ENCODE data around the gene OTUD6A.

Gene OTUD6A

DNA sequence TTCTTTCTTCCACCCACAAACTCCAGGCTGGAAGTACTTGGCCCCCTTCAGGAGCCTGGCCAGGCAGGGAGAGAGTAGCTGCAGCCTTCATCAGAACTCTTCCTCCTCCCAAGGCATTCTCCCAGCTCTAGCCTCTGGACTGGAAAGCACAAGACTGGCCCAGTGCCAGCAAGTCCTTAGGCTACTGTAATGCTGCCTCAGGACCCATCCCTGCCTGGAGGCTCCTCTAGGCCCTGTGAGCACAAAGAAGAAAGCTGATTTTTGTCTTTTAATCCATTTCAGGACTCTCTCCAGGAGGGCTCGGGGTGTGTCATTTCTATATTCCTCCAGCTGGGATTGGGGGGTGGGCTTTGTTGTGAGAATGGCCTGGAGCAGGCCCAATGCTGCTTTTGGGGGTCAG, 23.3 kb upstream of the OTUD6A start:
- H3K4me1 Mint-ChIP-seq = peaks cover under 1 to 6% of the 10 kb centered on the region in 2 donors
- H3K27me3 Mint-ChIP-seq = peaks cover 0 to 16% of the 10 kb centered on the region in 2 donors
- H3K36me3 Mint-ChIP-seq = no peaks in the 10 kb centered on the region
- no peak overlapping the region for H3K27ac Mint-ChIP-seq
- DNase-seq (no peak), ATAC-seq (replicated peaks) (no peak)
- H3K9me3 Mint-ChIP-seq = no peaks in the 10 kb centered on the region
- H3K4me3 Mint-ChIP-seq = no peak overlapping the region

DNA sequence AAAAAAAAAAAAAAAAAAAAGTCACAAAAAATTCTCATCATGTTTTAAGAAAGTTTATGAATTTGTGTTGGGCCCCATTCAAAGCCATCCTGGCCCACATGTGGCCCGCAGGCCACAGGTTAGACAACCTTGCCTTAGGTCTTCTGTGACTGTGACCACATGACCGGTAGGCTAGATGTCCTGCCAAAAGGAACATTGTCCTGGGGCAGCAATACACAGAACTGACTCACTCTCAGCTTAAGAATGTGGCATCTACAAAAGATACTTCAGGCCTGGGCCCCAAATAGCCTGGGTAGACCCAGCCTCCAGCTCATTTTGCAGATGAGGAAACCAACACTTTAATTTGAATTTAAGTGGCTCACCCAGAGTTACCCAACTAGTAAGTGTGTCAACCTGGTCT, 22.5 kb upstream of the OTUD6A start:
- H3K27ac Mint-ChIP-seq = no peak overlapping the region
- peaks cover 0 to 19% of the 10 kb centered on the region in 2 donors for H3K27me3 Mint-ChIP-seq
- ATAC-seq (replicated peaks) (no peak), DNase-seq (no peak)
- H3K9me3 Mint-ChIP-seq = no peaks in the 10 kb centered on the region
- no peaks in the 10 kb centered on the region for H3K4me1 Mint-ChIP-seq
- H3K36me3 Mint-ChIP-seq = no peaks in the 10 kb centered on the region
- H3K4me3 Mint-ChIP-seq = no peak overlapping the region

DNA sequence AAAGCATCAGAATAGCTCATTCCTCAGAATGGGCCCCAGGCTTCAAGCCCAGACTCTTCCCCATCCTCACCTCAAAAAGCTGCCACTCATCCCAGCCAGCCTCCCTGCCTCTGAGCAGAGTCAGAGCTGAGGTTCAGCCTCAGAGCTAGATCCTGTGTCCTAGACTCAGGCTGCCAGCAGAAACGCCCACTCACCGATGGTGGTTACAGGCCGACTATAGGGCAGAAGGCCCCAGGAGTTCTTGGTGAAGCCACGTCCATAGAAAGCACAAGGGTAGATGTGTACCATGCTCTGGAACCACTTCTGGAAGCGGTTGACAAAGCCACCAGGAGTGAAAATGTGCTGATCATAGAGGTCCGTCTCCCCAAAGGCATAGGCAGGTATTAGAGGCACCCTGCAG, 20.3 kb upstream of the OTUD6A start:
- Mint-ChIP-seq H3K4me3 (no peak overlapping the region), H3K4me1 (no peaks in the 10 kb centered on the region)

DNA sequence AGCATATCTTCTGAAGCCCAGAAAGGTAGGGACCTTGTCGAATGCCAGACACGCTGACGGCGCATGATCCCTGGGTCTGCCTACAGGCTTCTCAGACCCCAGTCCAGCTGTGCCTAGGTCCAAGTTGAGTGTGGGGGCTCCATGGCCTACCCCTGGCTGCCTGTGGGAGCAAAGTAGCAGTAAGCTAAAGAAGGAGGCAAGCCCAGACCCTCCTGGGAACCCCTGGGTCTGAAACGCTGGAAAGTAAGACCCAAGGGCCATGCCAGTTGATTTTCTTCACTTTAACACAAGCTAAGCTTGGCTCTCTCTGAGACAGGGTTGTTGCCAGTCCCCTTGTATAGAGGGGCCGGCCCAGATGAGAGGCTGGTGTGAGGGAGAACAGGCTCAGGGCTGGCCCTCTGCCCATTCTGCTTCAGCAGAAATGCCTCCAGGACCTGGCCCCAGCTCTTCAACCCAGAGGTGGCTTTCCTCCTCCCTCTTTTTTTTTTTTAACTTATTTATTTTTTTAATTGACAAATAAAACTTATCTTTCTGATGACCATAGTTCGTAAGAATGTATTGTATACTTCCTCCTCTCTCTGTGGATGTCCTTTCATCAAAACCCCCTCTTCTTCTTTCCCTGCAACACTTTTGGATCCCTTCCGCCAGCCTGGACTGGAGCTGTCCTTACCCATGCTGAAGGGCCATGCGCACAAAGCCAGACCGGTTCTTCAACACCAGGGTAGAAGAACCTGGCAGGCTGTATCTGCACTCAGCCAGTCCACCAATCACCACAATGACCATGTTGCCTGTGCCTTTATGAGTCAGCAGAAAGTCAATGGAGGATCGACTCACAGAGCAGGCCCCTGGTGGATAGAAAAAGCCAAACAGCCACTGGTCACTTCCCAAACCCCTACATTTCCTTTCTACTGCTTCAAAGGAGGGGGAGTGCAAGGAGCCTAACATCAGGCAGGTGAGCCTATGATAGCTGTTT, 19.6 kb upstream of the OTUD6A start:
- H3K36me3 Mint-ChIP-seq = no peaks in the 10 kb centered on the region
- ATAC-seq (replicated peaks) (no peak), DNase-seq (no peak)
- no peaks in the 10 kb centered on the region for H3K9me3 Mint-ChIP-seq
- no peak overlapping the region for H3K4me3 Mint-ChIP-seq
- H3K4me1 Mint-ChIP-seq = no peaks in the 10 kb centered on the region
- peaks cover 0 to 19% of the 10 kb centered on the region in 2 donors for H3K27me3 Mint-ChIP-seq
- H3K27ac Mint-ChIP-seq = no peak overlapping the region

More for the DNA sequence above, 20.3 kb upstream of the OTUD6A start:
- DNase-seq (no peak), ATAC-seq (replicated peaks) (no peak)
- Mint-ChIP-seq H3K27me3 (peaks cover 0 to 19% of the 10 kb centered on the region in 2 donors), H3K36me3 (no peaks in the 10 kb centered on the region), H3K27ac (no peak overlapping the region), H3K9me3 (no peaks in the 10 kb centered on the region)

DNA sequence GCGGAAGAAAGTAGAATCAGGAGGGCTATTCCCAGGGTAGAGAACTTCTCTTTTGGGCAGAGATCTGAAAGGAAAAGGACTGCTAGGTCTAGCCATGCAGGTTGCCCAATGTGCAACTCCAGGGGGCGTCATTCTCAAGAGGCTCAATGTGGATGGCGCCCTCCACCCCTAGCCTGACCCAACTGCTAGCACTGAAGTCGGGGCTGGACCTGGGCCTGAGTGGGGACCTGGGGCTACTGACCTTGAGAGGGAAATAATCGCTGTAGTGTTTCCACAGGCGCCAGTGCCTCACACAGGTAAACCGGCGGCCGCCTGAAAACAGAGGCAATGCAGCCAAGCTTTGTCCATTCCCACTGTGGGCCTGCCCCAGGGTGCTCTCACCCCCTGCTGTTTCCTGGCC, 18.6 kb upstream of the OTUD6A start:
- DNase-seq (no peak), ATAC-seq (replicated peaks) (no peak)
- no peaks in the 10 kb centered on the region for H3K36me3 Mint-ChIP-seq
- H3K9me3 Mint-ChIP-seq = no peaks in the 10 kb centered on the region
- H3K27me3 Mint-ChIP-seq = peaks cover 0 to 13% of the 10 kb centered on the region in 2 donors
- no peak overlapping the region for H3K27ac Mint-ChIP-seq
- H3K4me3 Mint-ChIP-seq = no peak overlapping the region
- no peaks in the 10 kb centered on the region for H3K4me1 Mint-ChIP-seq

DNA sequence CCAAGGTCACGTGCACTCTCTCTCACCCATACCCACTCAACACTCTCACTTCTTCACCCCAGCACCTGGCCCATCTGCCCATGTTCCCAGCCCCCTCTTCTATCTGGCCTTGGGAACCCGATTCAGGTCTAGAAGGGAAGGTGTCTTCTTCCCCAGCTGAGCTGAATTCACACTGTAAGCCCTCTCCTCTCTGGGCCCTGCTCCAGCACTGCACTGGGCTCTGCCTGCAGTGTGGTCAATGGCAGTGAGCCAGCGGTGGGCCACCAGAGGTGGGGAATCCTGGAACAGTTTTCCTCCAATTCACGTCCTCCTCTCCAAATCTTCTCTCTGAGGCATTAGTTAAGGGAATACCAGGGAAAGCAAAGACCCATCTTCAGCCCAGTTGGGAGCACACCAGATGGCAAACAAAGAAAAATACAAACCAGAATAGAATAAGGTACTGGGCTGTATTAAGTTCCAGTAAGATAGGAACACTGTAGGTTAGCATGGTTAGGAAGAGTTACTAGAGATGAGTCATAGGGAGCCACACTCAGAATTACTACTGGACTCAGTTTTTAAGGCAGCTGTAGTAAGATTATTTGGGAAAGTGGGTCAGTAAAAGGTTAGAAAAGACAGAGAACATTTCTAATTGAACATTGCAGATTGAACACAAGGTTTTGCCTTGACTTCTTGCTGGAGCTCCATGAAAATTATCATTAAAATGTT, 17.6 kb upstream of the OTUD6A start:
- Mint-ChIP-seq H3K27ac (no peak overlapping the region), H3K4me3 (no peak overlapping the region), H3K27me3 (peaks cover 0 to 13% of the 10 kb centered on the region in 2 donors), H3K36me3 (no peaks in the 10 kb centered on the region), H3K9me3 (no peaks in the 10 kb centered on the region), H3K4me1 (no peaks in the 10 kb centered on the region)
- ATAC-seq (replicated peaks) (no peak), DNase-seq (no peak)

DNA sequence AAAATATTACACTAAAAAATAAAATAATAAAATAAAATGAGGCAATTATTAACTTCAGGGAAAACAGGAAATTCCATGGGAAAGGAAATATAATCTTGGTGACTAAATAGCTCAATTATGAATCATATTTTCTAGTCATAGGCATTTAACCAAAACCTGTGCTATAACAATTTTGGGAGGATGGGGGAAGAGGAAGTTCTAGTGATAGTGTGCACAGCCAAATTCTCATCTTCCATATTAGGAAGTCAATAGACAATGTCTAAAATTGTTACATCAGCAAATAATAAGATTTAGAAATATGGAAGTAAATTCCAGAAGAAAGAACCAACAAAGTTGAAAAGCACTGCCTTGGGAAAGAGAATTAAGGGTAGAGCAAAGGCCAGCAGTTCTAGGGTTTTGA, 15.3 kb upstream of the OTUD6A start:
- Mint-ChIP-seq H3K27ac (no peak overlapping the region), H3K4me3 (no peak overlapping the region), H3K27me3 (peaks cover 0 to 8% of the 10 kb centered on the region in 2 donors), H3K36me3 (no peaks in the 10 kb centered on the region), H3K4me1 (no peaks in the 10 kb centered on the region), H3K9me3 (no peaks in the 10 kb centered on the region)
- ATAC-seq (replicated peaks) = no peak
- DNase-seq = no peak

DNA sequence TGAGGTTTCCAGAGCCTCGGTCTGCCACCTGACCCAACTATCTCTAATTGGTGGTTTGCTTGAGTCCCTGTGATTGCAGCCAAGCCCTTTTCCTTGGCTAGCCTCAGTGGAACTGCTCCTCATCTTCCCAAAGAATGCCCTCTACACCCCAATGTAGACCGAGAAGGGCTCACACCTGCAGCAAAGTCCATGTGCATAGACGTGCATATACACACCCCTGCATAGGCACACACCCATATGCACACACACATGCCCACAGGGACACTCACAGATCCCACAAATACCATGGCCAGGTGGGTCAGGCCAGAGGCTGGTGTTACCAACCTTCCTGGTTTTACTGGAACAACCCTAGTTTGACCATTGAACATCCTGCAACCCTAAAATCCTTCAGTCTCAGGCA, 12.9 kb upstream of the OTUD6A start:
- Mint-ChIP-seq H3K4me3 (no peak overlapping the region), H3K9me3 (no peaks in the 10 kb centered on the region), H3K4me1 (no peaks in the 10 kb centered on the region), H3K36me3 (no peaks in the 10 kb centered on the region), H3K27ac (no peak overlapping the region), H3K27me3 (peaks cover 7 to 19% of the 10 kb centered on the region in 2 donors)
- DNase-seq = no peak
- ATAC-seq (replicated peaks) = no peak

DNA sequence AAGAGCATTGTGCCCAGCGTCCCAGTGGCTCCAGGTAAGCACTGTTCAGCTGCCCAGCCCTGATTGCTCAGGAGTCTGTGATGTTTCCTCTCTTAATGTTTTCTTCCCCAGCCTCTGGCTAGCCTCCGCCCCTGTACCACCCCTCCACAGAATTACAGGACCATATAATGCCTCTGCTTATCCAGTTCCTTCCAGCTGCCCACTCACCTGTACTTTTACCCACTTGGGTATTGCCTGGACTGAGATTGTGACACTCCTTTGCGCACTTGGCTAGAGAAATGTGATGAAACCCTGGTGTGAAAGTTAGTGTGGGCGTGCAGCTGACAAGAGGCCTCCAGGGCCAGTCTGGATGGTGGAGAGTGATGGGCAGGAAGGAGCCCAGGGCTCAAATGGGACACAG, 12.3 kb upstream of the OTUD6A start, which contains the start of gene AWAT2:
TSS of gene AWAT2 (minus strand) at position 14 of the 400 bp plus-strand sequence. CDS start at position 8, 6 bp downstream.
- ATAC-seq (replicated peaks) (no peak), DNase-seq (no peak)
- H3K36me3 Mint-ChIP-seq = no peaks in the 10 kb centered on the region
- H3K9me3 Mint-ChIP-seq = no peaks in the 10 kb centered on the region
- H3K27ac Mint-ChIP-seq = no peak within 1 kb of the TSS
- no peak within 1 kb of the TSS for H3K4me3 Mint-ChIP-seq
- peaks cover 7 to 16% of the 10 kb centered on the region in 2 donors for H3K27me3 Mint-ChIP-seq
- H3K4me1 Mint-ChIP-seq = no peaks in the 10 kb centered on the region

DNA sequence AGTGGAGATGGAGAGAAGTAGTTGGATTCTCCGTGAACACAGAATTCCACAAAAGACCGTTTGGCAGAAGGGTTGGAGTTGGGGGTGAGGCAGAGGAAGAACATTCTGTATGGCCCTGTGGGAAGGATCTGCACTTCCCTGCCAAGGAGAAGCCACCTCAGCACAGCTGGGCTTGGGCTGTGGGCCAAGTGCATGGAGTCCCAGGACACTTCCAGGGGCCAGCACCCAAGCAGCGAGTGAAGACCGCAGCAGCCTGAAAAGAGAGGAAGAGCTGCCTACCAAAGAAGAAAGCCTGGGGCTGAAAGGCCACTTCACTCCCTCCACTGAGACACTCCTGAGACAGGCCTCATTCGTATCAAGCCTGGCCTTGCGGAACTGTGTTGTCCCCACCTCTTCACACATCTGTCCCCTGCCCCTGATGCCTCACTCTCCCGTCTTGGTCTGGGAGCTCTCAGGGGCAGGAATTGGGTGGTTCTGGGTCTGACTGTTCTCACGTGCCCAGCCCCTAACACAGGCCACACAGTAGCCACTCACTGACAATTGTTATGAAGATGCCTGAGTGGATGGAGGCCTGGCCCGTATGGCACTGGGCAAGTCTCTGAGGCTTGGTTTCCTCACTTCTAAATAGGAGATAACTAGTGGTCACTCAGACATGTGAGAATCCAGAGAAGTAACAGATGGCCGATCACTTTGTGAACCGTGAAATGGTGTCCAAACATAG, 9.2 kb upstream of the OTUD6A start:
- ATAC-seq (replicated peaks) = no peak
- Mint-ChIP-seq H3K36me3 (no peaks in the 10 kb centered on the region), H3K4me3 (no peak overlapping the region), H3K27ac (no peak overlapping the region), H3K9me3 (no peaks in the 10 kb centered on the region), H3K27me3 (peaks cover 7 to 33% of the 10 kb centered on the region in 2 donors), H3K4me1 (no peaks in the 10 kb centered on the region)
- DNase-seq = no peak

DNA sequence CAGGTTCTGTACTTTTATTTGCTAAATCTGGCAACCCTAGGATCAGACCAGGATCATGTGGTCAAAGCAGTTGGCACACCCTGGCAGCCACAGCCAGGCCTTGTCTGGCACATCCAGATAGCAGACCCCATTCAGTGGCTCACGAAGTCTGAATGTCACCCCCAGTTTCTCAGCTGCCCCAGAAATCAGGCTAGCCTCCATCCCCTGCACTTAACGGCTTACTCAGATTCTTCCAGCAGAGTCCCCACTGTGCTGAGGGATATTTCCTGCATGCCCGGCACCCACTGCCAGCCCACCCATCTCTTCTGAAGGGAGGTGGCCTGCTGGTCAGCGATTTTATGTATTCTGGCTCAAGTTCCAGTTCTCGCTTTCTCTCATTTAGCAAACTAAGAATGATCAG, 7.9 kb upstream of the OTUD6A start:
- no peak for ATAC-seq (replicated peaks)
- no peaks in the 10 kb centered on the region for H3K9me3 Mint-ChIP-seq
- no peak overlapping the region for H3K27ac Mint-ChIP-seq
- H3K27me3 Mint-ChIP-seq = peaks cover 7 to 33% of the 10 kb centered on the region in 2 donors
- H3K4me1 Mint-ChIP-seq = no peaks in the 10 kb centered on the region
- DNase-seq = no peak
- no peaks in the 10 kb centered on the region for H3K36me3 Mint-ChIP-seq
- no peak overlapping the region for H3K4me3 Mint-ChIP-seq

DNA sequence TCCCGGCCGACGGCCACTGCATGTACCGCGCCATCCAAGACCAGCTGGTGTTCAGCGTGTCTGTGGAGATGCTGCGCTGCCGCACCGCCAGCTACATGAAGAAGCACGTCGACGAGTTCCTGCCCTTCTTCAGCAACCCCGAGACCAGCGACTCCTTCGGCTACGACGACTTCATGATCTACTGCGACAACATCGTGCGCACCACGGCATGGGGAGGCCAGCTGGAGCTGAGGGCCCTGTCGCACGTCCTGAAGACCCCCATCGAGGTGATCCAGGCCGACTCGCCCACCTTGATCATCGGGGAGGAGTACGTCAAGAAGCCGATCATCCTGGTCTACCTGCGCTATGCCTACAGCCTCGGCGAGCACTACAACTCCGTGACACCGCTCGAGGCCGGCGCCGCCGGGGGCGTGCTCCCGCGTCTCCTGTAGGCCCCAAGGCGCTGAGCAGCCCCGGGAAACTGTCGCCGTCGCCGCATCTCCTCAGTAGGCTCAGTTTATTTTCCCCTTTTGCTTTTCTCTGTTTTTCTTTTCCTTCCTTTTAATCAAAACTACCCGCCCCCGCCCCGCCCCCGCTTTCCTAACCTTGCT, 799 bp downstream of the OTUD6A start:
- no peak for DNase-seq
- Mint-ChIP-seq H3K27me3 (peaks cover 26 to 42% of the 10 kb centered on the region in 2 donors), H3K4me1 (no peaks in the 10 kb centered on the region), H3K36me3 (peaks cover 0 to 3% of the 10 kb centered on the region in 2 donors), H3K27ac (no peak overlapping the region), H3K4me3 (no peak overlapping the region), H3K9me3 (peaks cover 1 to 3% of the 10 kb centered on the region in 2 donors)
- ATAC-seq (replicated peaks) = no peak

DNA sequence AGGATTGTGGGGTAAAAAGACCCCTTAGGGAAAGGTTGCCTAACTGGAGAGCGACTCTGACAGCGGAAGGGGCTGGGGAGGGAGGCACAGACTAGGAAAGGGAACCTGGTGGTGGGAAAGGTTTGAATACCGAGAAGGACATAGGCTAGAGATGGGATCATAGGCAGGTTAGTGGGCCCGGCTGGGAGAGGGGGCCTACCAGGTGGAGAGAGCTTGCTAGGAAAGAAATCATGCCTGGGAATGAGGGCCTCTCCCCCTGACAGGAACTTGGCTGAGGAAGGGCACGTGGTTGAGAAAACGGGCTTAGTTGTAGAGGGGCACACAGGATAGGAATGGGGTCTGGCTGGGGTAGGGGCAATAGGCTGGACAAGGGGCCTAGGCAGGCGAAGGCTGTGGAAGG, 4.4 kb downstream of the OTUD6A start:
- ATAC-seq (replicated peaks) (no peak), DNase-seq (no peak)
- peaks cover 26 to 41% of the 10 kb centered on the region in 2 donors for H3K27me3 Mint-ChIP-seq
- H3K4me1 Mint-ChIP-seq = no peaks in the 10 kb centered on the region
- no peak overlapping the region for H3K27ac Mint-ChIP-seq
- H3K9me3 Mint-ChIP-seq = peaks cover 1 to 3% of the 10 kb centered on the region in 2 donors
- H3K36me3 Mint-ChIP-seq = no peaks in the 10 kb centered on the region
- H3K4me3 Mint-ChIP-seq = no peak overlapping the region

DNA sequence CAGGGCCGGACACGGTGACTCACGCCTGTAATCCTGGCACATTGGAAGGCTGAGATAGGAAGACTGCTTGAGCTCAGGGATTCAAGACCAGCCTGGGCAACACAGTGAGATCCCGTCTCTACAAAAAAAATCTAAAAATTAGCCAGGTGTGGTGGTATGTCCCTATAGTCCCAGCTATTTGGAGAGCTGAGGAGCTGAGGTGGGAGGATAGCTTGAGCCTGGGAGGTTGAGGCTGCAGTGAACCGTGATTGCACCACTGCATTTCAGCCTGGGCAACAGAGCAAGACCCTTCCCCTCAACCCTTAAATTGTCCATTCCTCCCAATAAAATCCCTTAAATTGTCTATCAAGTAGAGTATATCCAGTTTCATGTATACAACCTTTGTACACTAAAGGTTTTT, 17.0 kb downstream of the OTUD6A start:
- H3K9me3 Mint-ChIP-seq = peaks cover 4 to 11% of the 10 kb centered on the region in 2 donors
- H3K27ac Mint-ChIP-seq = no peak overlapping the region
- DNase-seq = no peak
- peaks cover 11 to 15% of the 10 kb centered on the region in 2 donors for H3K27me3 Mint-ChIP-seq
- no peaks in the 10 kb centered on the region for H3K36me3 Mint-ChIP-seq
- no peak for ATAC-seq (replicated peaks)
- H3K4me3 Mint-ChIP-seq = no peak overlapping the region
- no peaks in the 10 kb centered on the region for H3K4me1 Mint-ChIP-seq
